ENCODE data around the gene ARHGEF18.
"Not testable (repeated sequence)": the region's sequence is repeated elsewhere in the genome, so short reads cannot be mapped to it uniquely, and the experiment has no call there.

Gene ARHGEF18

GRCh38 chr19:7342143-7342542 lies 6.6 kb upstream of the ARHGEF18 start:
- no peak for ATAC-seq

GRCh38 chr19:7346488-7346971 lies 2.2 kb upstream of the ARHGEF18 start:
- TF ChIP-seq ARNTL (CRISPR knock-in tag; IDR thresholded peaks at IDR 0.05; ENCODE audit: borderline replicate concordance, low read depth) (no peak), CREB5 (CRISPR knock-in tag; IDR thresholded peaks at IDR 0.05; ENCODE audit: low read depth) (no peak), SNAI2 (CRISPR knock-in tag; IDR thresholded peaks at IDR 0.05) (no peak), ZNF8 (CRISPR knock-in tag; IDR thresholded peaks at IDR 0.05) (no peak), CSRNP3 (CRISPR knock-in tag; IDR thresholded peaks at IDR 0.05) (no peak), ZFP30 (CRISPR knock-in tag; IDR thresholded peaks at IDR 0.05) (no peak)
- no peak for ATAC-seq

More at GRCh38 chr19:7342143-7342542, 6.6 kb upstream of the ARHGEF18 start:
- no peak for TF ChIP-seq ZFP3 (CRISPR knock-in tag; IDR thresholded peaks at IDR 0.05)

GRCh38 chr19:7346997-7347396 lies 1.7 kb upstream of the ARHGEF18 start:
- ATAC-seq: not testable (repeated sequence)

GRCh38 chr19:7349231-7349591 lies 474 bp downstream of the ARHGEF18 start:
- no peak for ATAC-seq
- TF ChIP-seq RARB (CRISPR knock-in tag; IDR thresholded peaks at IDR 0.05): no peak
- no peak for TF ChIP-seq ARNTL (CRISPR knock-in tag; IDR thresholded peaks at IDR 0.05; ENCODE audit: borderline replicate concordance, low read depth)
- TF ChIP-seq TOX (CRISPR knock-in tag; IDR thresholded peaks at IDR 0.05; ENCODE audit: borderline replicate concordance): no peak
- TF ChIP-seq ZNF565 (CRISPR knock-in tag; conservative IDR thresholded peaks at IDR 0.05; ENCODE audit: low read depth): no peak
- no peak for TF ChIP-seq POU6F1 (CRISPR knock-in tag; IDR thresholded peaks at IDR 0.05; ENCODE audit: borderline replicate concordance, low read depth)
- TF ChIP-seq ZC3H10 (CRISPR knock-in tag; IDR thresholded peaks at IDR 0.05): no peak
- TF ChIP-seq ZNF70 (CRISPR knock-in tag; IDR thresholded peaks at IDR 0.05): no peak
- TF ChIP-seq ISL1 (CRISPR knock-in tag; IDR thresholded peaks at IDR 0.05): no peak
- no peak for TF ChIP-seq OSR1 (CRISPR knock-in tag; IDR thresholded peaks at IDR 0.05)
- TF ChIP-seq TCF4 (CRISPR knock-in tag; IDR thresholded peaks at IDR 0.05; ENCODE audit: borderline replicate concordance): no peak
- TF ChIP-seq GLIS3 (CRISPR knock-in tag; IDR thresholded peaks at IDR 0.05): no peak
- no peak for TF ChIP-seq TSHZ2 (CRISPR knock-in tag; IDR thresholded peaks at IDR 0.05)

- ATAC-seq: no peak
- TF ChIP-seq TCF4 (CRISPR knock-in tag; IDR thresholded peaks at IDR 0.05; ENCODE audit: borderline replicate concordance): no peak
- no peak for TF ChIP-seq ZNF8 (CRISPR knock-in tag; IDR thresholded peaks at IDR 0.05)
- TF ChIP-seq PPARA (CRISPR knock-in tag; IDR thresholded peaks at IDR 0.05; ENCODE audit: borderline replicate concordance): no peak
- no peak for TF ChIP-seq PATZ1 (CRISPR knock-in tag; IDR thresholded peaks at IDR 0.05; ENCODE audit: borderline replicate concordance)
- TF ChIP-seq ISL1 (CRISPR knock-in tag; IDR thresholded peaks at IDR 0.05): no peak
- no peak for TF ChIP-seq ARNTL (CRISPR knock-in tag; IDR thresholded peaks at IDR 0.05; ENCODE audit: borderline replicate concordance, low read depth)
- no peak for TF ChIP-seq CSRNP3 (CRISPR knock-in tag; IDR thresholded peaks at IDR 0.05)
- TF ChIP-seq ZNF70 (CRISPR knock-in tag; IDR thresholded peaks at IDR 0.05): no peak
- no peak for TF ChIP-seq POU6F1 (CRISPR knock-in tag; IDR thresholded peaks at IDR 0.05; ENCODE audit: borderline replicate concordance, low read depth)
- TF ChIP-seq TOX (CRISPR knock-in tag; IDR thresholded peaks at IDR 0.05; ENCODE audit: borderline replicate concordance): no peak
- no peak for TF ChIP-seq ZFP30 (CRISPR knock-in tag; IDR thresholded peaks at IDR 0.05)
- no peak for TF ChIP-seq SNAI2 (CRISPR knock-in tag; IDR thresholded peaks at IDR 0.05)
- no peak for TF ChIP-seq ZFP3 (CRISPR knock-in tag; IDR thresholded peaks at IDR 0.05)
Observed at GRCh38 chr19:7349961-7350711, 1.4 kb downstream of the ARHGEF18 start.
